ENCODE measurements around the gene PRAME. TPM values are rescaled to one million over a fixed set of nuclear protein-coding genes. Genes with fewer than 3 reads are reported as not detected.
"Not testable (repeated sequence)": the region's sequence is repeated elsewhere in the genome, so short reads cannot be mapped to it uniquely, and the experiment has no call there.

Gene PRAME
- total and polyA plus RNA-seq, 2 of the 13 experiments (the other 11 are each of a cell fraction or from before 2014, with no cell fraction given): 0.11 to 0.83 TPM

GRCh38 chr22:22533417-22533816, 25.6 kb downstream of the PRAME start (continued):
- TF ChIP-seq ZNF318 (CRISPR knock-in tag; IDR thresholded peaks at IDR 0.05): no peak

- ATAC-seq; H4K20me1 ChIP-seq (ENCODE audit: insufficient read depth, low read length); intact Hi-C loops (cut with micrococcal nuclease; ENCODE audit: unreplicated experiment); DNase-seq (ENCODE audit: low spot score); H3K4me2 ChIP-seq (ENCODE audit: low read depth, low read length); H3K9me3 ChIP-seq (ENCODE audit: low read length); POLR2A ChIA-PET; H3K4me3 ChIP-seq (replicated peaks in 1 of 3; ENCODE audit: insufficient read depth in 1 of 3, low read depth in 2 of 3, low read length in 3 of 3); CTCF ChIA-PET (ENCODE audit: low intra/inter-chr PET ratio, low total read pairs); H3K36me3 ChIP-seq (replicated peaks in 1 of 2; ENCODE audit: control insufficient read depth in 1 of 2, insufficient read depth in 2 of 2, low read length in 2 of 2); in situ Hi-C loops (cut with HindIII; ENCODE audit: extremely low pct_ligation_motif_present, low pct_unique_long_range_greater_than_20kb); BruUV-seq (replicated peaks); H3K9ac ChIP-seq (ENCODE audit: insufficient read depth, low read depth, low read length); H2AFZ ChIP-seq (ENCODE audit: low read length); H3K4me1 ChIP-seq (ENCODE audit: insufficient read depth, low read length); FAIRE-seq; H3K27me3 ChIP-seq (ENCODE audit: control insufficient read depth in 1 of 2, insufficient read depth in 2 of 2, low read length in 2 of 2); H3K79me2 ChIP-seq (ENCODE audit: insufficient read depth, low read length); H3K27ac ChIP-seq (ENCODE audit: extremely low read length, insufficient read depth, low read length): not testable (repeated sequence)
- 41% methylated on average over 12 of the region's 12 CpGs for WGBS (ENCODE audit: low lambda C conversion rate)
Measured at GRCh38 chr22:22532547-22533071, 26.5 kb downstream of the PRAME start.

Measured in HepG2 (cell line).